Measurements from ENCODE around the gene KDM5A.
"Not testable (repeated sequence)": the region's sequence is repeated elsewhere in the genome, so short reads cannot be mapped to it uniquely, and the experiment has no call there.

The KDM5A gene
- total RNA-seq: 248 to 348 reads per million in 2 experiments

- DNase-seq (ENCODE audit: low read depth): peak; percentile 88
These were observed at the start of gene KDM5A for GRCh38 chr12:389142-390096. Gene KDM5A (minus strand): TSS chr12:389320. CDS start chr12:389091, 229 bp downstream.

GRCh38 chr12:435737-436136 is 46.6 kb upstream of the KDM5A start:
- DNase-seq (ENCODE audit: low read depth): not testable (repeated sequence)

- no peak for DNase-seq (ENCODE audit: low read depth)
These were observed 33.4 kb upstream of the KDM5A start for GRCh38 chr12:422526-422925.

GRCh38 chr12:418432-418831 is 29.3 kb upstream of the KDM5A start:
- DNase-seq (ENCODE audit: low read depth): no peak

GRCh38 chr12:414859-415258 is 25.7 kb upstream of the KDM5A start:
- no peak for DNase-seq (ENCODE audit: low read depth)

- no peak for DNase-seq (ENCODE audit: low read depth)
These were observed 12.9 kb upstream of the KDM5A start for GRCh38 chr12:402029-402389.

- peak; percentile 87 for DNase-seq (ENCODE audit: low read depth)
These were observed 12.3 kb upstream of the KDM5A start, which contains the start of gene CCDC77 for GRCh38 chr12:401235-402028. Gene CCDC77 (plus strand): TSS chr12:401644. CDS start chr12:409384, 7,740 bp downstream.

GRCh38 chr12:400828-401227 is 11.7 kb upstream of the KDM5A start:
- DNase-seq (ENCODE audit: low read depth): no peak

- DNase-seq (ENCODE audit: low read depth): peak; percentile 31
These were observed 479 bp downstream of the KDM5A start for GRCh38 chr12:388541-389141.

GRCh38 chr12:388012-388411 is 1.1 kb downstream of the KDM5A start:
- no peak for DNase-seq (ENCODE audit: low read depth)

GRCh38 chr12:386651-387050 is 2.5 kb downstream of the KDM5A start:
- no peak for DNase-seq (ENCODE audit: low read depth)

- not testable (repeated sequence) for DNase-seq (ENCODE audit: low read depth)
These were observed 18.2 kb downstream of the KDM5A start for GRCh38 chr12:370739-371485.

GRCh38 chr12:367972-368371 is 21.1 kb downstream of the KDM5A start:
- DNase-seq (ENCODE audit: low read depth): no peak

- DNase-seq (ENCODE audit: low read depth): no peak
These were observed 22.3 kb downstream of the KDM5A start for GRCh38 chr12:366820-367219.

GRCh38 chr12:359091-359490 is 30.0 kb downstream of the KDM5A start:
- DNase-seq (ENCODE audit: low read depth): no peak

- no peak for DNase-seq (ENCODE audit: low read depth)
These were observed 32.7 kb downstream of the KDM5A start for GRCh38 chr12:356276-356988.

- not testable (repeated sequence) for DNase-seq (ENCODE audit: low read depth)
These were observed 37.9 kb downstream of the KDM5A start for GRCh38 chr12:351197-351596.

- not testable (repeated sequence) for DNase-seq (ENCODE audit: low read depth)
These were observed 39.5 kb downstream of the KDM5A start for GRCh38 chr12:349625-350024.

- DNase-seq (ENCODE audit: low read depth): not testable (repeated sequence)
These were observed 46.1 kb downstream of the KDM5A start for GRCh38 chr12:343036-343435.

GRCh38 chr12:337039-337438 is 52.1 kb downstream of the KDM5A start:
- no peak for DNase-seq (ENCODE audit: low read depth)

- no peak for DNase-seq (ENCODE audit: low read depth)
These were observed 55.0 kb downstream of the KDM5A start for GRCh38 chr12:334125-334524.

Measured in T follicular helper cell (primary cell).